ENCODE data around the gene PABPC1L. TPM values are rescaled to one million over a fixed set of nuclear protein-coding genes. Genes with fewer than 3 reads are reported as not detected.
"Not testable (repeated sequence)": the region's sequence is repeated elsewhere in the genome, so short reads cannot be mapped to it uniquely, and the experiment has no call there.

The PABPC1L gene
- total RNA-seq: 100 to 1,000 TPM in 1 of 5 donors, 10 to 100 TPM in 3, 1 to 10 TPM in 1; 8.6 to 106 (median 32.0) TPM
- polyA plus RNA-seq: 10 to 100 TPM; 15.0 to 38.9 (median 23.3) TPM
- long read RNA-seq, donor 1, partial matches to known transcripts: 0 of 2 reads
- long read RNA-seq, donor 1, other reads (novel, unspliced or antisense): 0 of 2 reads
- long read RNA-seq, donor 2, partial matches to known transcripts: 0 of 4 reads
- long read RNA-seq, donor 2, other reads (novel, unspliced or antisense): 0 of 4 reads
- long read RNA-seq, donor 3, partial matches to known transcripts: 0 of 6 reads
- long read RNA-seq, donor 3, other reads (novel, unspliced or antisense): 0 of 6 reads
- long read RNA-seq, donor 4: 0 reads
- long read RNA-seq, donor 5, partial matches to known transcripts: 0 of 8 reads
- long read RNA-seq, donor 5, other reads (novel, unspliced or antisense): 0 of 8 reads
- long read RNA-seq, donor 6, transcript PABPC1L-207 (6 exons, 2,223 nt): minor isoform, 6 of 117 reads
- long read RNA-seq, donor 6, transcript PABPC1L-202 (8 exons, 1,263 nt): major isoform, 7 of 117 reads
- long read RNA-seq, donor 6, partial matches to known transcripts: 71 of 117 reads
- long read RNA-seq, donor 6, other reads (novel, unspliced or antisense): 32 of 117 reads
- long read RNA-seq, donor 7, partial matches to known transcripts: 0 of 19 reads
- long read RNA-seq, donor 7, other reads (novel, unspliced or antisense): 17 of 19 reads
- long read RNA-seq, donor 8, transcript PABPC1L-202 (8 exons, 1,263 nt): major isoform, 5 of 7 reads
- long read RNA-seq, donor 8, partial matches to known transcripts: 0 of 7 reads
- long read RNA-seq, donor 8, other reads (novel, unspliced or antisense): 0 of 7 reads
- long read RNA-seq, donor 9, partial matches to known transcripts: 0 of 5 reads
- long read RNA-seq, donor 9, other reads (novel, unspliced or antisense): 0 of 5 reads
- long read RNA-seq, donor 10, partial matches to known transcripts: 0 of 2 reads
- long read RNA-seq, donor 10, other reads (novel, unspliced or antisense): 0 of 2 reads

GRCh38 chr20:44909872-44910689 is at the start of gene PABPC1L:
Gene PABPC1L (plus strand): TSS chr20:44910060. CDS start chr20:44910144, 84 bp downstream.
- WGBS, 5 donors: 1 to 2% (median 1%) methylated on average over 48 to 61 of the region's 61 CpGs
- Histone ChIP-seq H3K4me1 (peaks cover 5 to 30% (median 23%) of the 10 kb centered on the region in 4 donors), H3K9me3 (no peaks in the 10 kb centered on the region), H3K36me3 (peaks cover 21 to 54% (median 48%) of the 10 kb centered on the region in 4 donors), H3K27ac (peak within 1 kb of the TSS in 4 of 5 donors; percentile 3 to 74 (median 22)), H3K4me3 (peak within 1 kb of the TSS; percentile 59 to 84 (median 68)), H3K27me3 (no peaks in the 10 kb centered on the region)
- intact Hi-C loops (cut with DNase I; ENCODE audit: low total_unique reads): no loop called here
- peak; percentile 76 to 91 for DNase-seq
- TF ChIP-seq POLR2A (IDR thresholded peaks at IDR 0.05) (no peak), POLR2AphosphoS5 (IDR thresholded peaks at IDR 0.05) (peak in 1 of 3 donors; percentile 51)

DNA sequence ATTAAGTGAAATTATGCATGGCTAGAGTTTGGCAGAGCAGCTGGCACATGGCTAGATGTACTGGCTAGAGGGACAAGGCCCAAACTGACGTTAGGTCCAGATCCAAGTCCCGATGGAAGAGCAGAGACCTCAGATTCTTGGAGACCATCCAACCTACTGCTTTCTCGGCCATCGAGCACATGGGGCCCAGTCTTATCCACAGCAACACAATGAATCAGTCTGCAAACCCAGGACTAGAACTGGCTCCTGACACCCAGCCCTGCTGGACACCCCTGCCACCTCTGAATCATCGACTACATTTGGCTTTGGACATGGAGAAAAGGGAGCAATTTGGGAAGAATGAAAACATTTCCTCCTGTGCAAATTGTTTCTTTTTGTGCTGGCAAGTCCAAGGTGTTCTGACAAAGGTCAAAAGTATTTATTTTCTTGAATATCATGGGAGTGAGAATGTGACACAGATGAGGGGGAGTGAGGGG is 48.3 kb upstream of the PABPC1L start:
- Histone ChIP-seq H3K36me3 (no peaks in the 10 kb centered on the region), H3K27ac (peak overlapping the region; percentile 58 to 78 (median 68)), H3K9me3 (no peaks in the 10 kb centered on the region), H3K4me1 (peaks cover 17 to 46% (median 29%) of the 10 kb centered on the region in 4 donors), H3K4me3 (no peak overlapping the region), H3K27me3 (no peaks in the 10 kb centered on the region)
- intact Hi-C loops (cut with DNase I; ENCODE audit: low total_unique reads): no loop called here
- WGBS, 5 donors: 11 to 28% (median 16%) methylated on average over 5 of the region's 5 CpGs
- peak; percentile 31 to 43 for DNase-seq
- TF ChIP-seq POLR2AphosphoS5 (IDR thresholded peaks at IDR 0.05) (peak in 1 of 3 donors; percentile 41), POLR2A (IDR thresholded peaks at IDR 0.05) (no peak)

- Histone ChIP-seq H3K9me3 (no peaks in the 10 kb centered on the region), H3K4me1 (peaks cover 17 to 49% (median 34%) of the 10 kb centered on the region in 4 donors), H3K36me3 (no peaks in the 10 kb centered on the region), H3K4me3 (no peak overlapping the region), H3K27ac (peak overlapping the region; percentile 40 to 78 (median 68)), H3K27me3 (no peaks in the 10 kb centered on the region)
- intact Hi-C loops (cut with DNase I; ENCODE audit: low total_unique reads): no loop called here
- WGBS, 5 donors: 79 to 88% (median 87%) methylated on average over 2 of the region's 2 CpGs
- TF ChIP-seq, protein P1, sequence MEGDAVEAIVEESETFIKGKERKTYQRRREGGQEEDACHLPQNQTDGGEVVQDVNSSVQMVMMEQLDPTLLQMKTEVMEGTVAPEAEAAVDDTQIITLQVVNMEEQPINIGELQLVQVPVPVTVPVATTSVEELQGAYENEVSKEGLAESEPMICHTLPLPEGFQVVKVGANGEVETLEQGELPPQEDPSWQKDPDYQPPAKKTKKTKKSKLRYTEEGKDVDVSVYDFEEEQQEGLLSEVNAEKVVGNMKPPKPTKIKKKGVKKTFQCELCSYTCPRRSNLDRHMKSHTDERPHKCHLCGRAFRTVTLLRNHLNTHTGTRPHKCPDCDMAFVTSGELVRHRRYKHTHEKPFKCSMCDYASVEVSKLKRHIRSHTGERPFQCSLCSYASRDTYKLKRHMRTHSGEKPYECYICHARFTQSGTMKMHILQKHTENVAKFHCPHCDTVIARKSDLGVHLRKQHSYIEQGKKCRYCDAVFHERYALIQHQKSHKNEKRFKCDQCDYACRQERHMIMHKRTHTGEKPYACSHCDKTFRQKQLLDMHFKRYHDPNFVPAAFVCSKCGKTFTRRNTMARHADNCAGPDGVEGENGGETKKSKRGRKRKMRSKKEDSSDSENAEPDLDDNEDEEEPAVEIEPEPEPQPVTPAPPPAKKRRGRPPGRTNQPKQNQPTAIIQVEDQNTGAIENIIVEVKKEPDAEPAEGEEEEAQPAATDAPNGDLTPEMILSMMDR (IDR thresholded peaks at IDR 0.05): no peak
- TF ChIP-seq POLR2AphosphoS5 (IDR thresholded peaks at IDR 0.05): no peak
- TF ChIP-seq POLR2A (IDR thresholded peaks at IDR 0.05): no peak
- TF ChIP-seq EP300 (IDR thresholded peaks at IDR 0.05): no peak
- DNase-seq: no peak
Measured at GRCh38 chr20:44862286-44862685, 47.6 kb upstream of the PABPC1L start.

DNA sequence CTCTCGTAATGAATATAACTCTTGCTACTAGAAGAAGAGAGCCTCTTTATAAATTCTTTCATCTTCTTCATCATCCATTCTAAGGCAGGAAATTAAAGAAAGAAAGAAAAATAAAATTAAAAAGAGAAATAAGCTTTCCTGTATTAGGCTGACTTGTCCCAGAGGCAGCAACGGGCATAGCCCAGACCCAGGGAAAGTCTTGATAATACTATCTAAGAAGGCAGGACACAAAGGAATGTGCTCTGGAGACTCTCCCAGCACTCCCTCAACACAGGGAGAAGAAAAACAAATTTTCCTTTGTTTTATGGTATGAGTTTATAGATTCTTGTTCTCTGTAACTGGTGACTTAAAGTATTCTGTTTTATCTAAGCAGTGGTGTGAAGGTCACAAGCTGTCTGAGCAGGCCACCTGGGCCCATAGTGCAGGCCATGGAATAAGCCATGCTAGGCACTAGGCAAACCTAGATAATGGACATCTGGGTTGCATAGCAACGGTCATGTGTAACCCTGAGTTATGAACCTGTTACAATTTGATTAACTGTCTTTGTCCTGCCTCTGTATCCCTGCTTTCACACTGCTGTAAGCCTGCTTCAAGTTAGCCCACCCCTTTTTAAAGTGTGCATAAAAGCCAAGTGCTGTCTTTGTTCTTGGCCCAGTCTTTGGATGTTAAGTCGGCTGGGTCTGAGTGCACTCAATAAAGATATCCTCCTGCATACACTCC is 46.3 kb upstream of the PABPC1L start:
- peak overlapping the region in 4 of 5 donors; percentile 16 to 68 (median 47) for H3K27ac ChIP-seq
- intact Hi-C loops (cut with DNase I; ENCODE audit: low total_unique reads): not testable (repeated sequence)
- peak; percentile 36 to 40 for DNase-seq

DNA sequence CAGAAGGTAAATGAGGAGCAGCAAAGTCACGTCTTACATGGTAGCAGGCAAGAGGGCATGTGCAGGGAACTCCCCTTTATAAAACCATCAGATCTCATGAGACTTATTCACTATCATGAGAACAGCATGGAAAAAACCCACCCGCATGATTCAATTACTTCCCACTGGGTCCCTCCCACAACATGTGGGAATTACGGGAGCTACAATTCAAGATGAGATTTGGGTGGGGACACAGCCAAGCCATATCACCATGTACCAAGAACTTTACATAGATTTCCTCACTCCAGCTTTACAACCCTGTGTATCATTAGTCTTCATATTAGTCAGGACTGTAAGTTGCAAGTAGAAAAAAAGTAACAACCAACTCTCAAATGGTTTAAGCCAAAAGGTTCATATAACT is 45.4 kb upstream of the PABPC1L start:
- peaks cover 17 to 47% (median 36%) of the 10 kb centered on the region in 4 donors for H3K4me1 ChIP-seq
- 85 to 95% (median 90%) methylated on average over 3 of the region's 3 CpGs for WGBS, 5 donors
- H3K9me3 ChIP-seq; intact Hi-C loops (cut with DNase I; ENCODE audit: low total_unique reads); H3K27me3 ChIP-seq; H3K4me3 ChIP-seq; DNase-seq; H3K27ac ChIP-seq; H3K36me3 ChIP-seq: not testable (repeated sequence)

More for the DNA sequence above, 46.3 kb upstream of the PABPC1L start:
- peaks cover 17 to 53% (median 38%) of the 10 kb centered on the region in 4 donors for H3K4me1 ChIP-seq
- not testable (repeated sequence) for H3K27me3 ChIP-seq, H3K9me3 ChIP-seq, H3K36me3 ChIP-seq, H3K4me3 ChIP-seq
- WGBS, 5 donors: 35 to 53% (median 47%) methylated on average over 4 of the region's 4 CpGs
